GM12878 (cell line): ENCODE results near the gene LIN37. TPM values are rescaled to one million over a fixed set of nuclear protein-coding genes. Genes with fewer than 3 reads are reported as not detected.

Experiments
- ATAC-seq: fragments of 200-7000 bp; cut with Tn5 transposase; 3 replicates; pipeline ENCODE4 v1.9.1; 2020; ENCODE audit warnings: mild to moderate bottlenecking, moderate library complexity
- BruUV-seq: library from RNA; stranded (reverse); fragments of 400-500 nt; replicated peaks from 2 replicates; lab custom pipeline; 2021; lab: Mats Ljungman, UMichigan
- CTCF ChIA-PET: fragments of 300-600 bp; sonication (Branson Sonifier 250); formaldehyde crosslinking; extraction: SDS; loops from one replicate; lab custom pipeline; 2021; ENCODE audit warnings: inconsistent platforms; lab: Yijun Ruan, JAX
- POLR2A ChIA-PET: fragments of 350-600 bp; formaldehyde crosslinking; extraction: SDS; loops from one replicate; lab custom pipeline; 2021; ENCODE audit warnings: inconsistent platforms; lab: Charles Lee
- RAD21 ChIA-PET: fragments of 300-600 bp; sonication (Branson Sonifier 250); formaldehyde crosslinking; loops from one replicate; lab custom pipeline; 2023; ENCODE audit warnings: antibody characterized with exemption; ENCODE audit not compliant: unreplicated experiment; lab: Charles Lee
- SMC1A ChIA-PET: fragments of 300-600 bp; sonication (Branson Sonifier 250); formaldehyde crosslinking; loops from one replicate; lab custom pipeline; 2023; ENCODE audit not compliant: unreplicated experiment, uncharacterized antibody; lab: Charles Lee
- DNase-seq: peaks from one replicate; pipeline ENCODE4 v3.0.0-alpha.2; 2011; ENCODE audit warnings: low read depth, low spot score
- FAIRE-seq: peaks from 3 replicates; lab custom pipeline; 2011; peaks lifted over from hg19 to GRCh38; lab: Jason Lieb, UNC
- H2AFZ ChIP-seq: 2 replicates; pipeline ENCODE4 v1.6.0; 2011; ENCODE audit warnings: low read depth, low read length, control low read depth; ENCODE audit not compliant: control insufficient read depth
- H3K27ac ChIP-seq: 2 replicates; pipeline ENCODE4 v1.5.1; 2011; ENCODE audit warnings: control low read depth; ENCODE audit not compliant: control insufficient read depth, insufficient read depth
- H3K27me3 ChIP-seq, 2 experiments: replicated peaks in 1 of 2; 2 replicates each; pipeline versions ENCODE4 v1.6.0 to v1.6.1; 2011; ENCODE audit warnings: low read length in 1 of 2; ENCODE audit not compliant: control insufficient read depth in 2 of 2, insufficient read depth in 2 of 2
- H3K36me3 ChIP-seq, 2 experiments: 2 replicates each; pipeline ENCODE4 v1.5.1; 2011; ENCODE audit warnings: low read length in 1 of 2; ENCODE audit not compliant: control insufficient read depth in 2 of 2, insufficient read depth in 2 of 2
- H3K4me1 ChIP-seq: 2 replicates; pipeline ENCODE4 v1.6.1; 2011; ENCODE audit warnings: mild to moderate bottlenecking, low read length, moderate library complexity, mixed read lengths; ENCODE audit not compliant: control insufficient read depth, insufficient read depth
- H3K4me2 ChIP-seq: 2 replicates; pipeline ENCODE4 v1.6.0; 2011; ENCODE audit warnings: control low read depth; ENCODE audit not compliant: control insufficient read depth, insufficient read depth
- H3K4me3 ChIP-seq: fragments of 200-600 bp; sonication (generic); 2 replicates; pipeline ENCODE4 v1.5.1; 2016
- H3K79me2 ChIP-seq: 2 replicates; pipeline ENCODE4 v1.6.0; 2011; ENCODE audit warnings: low read length; ENCODE audit not compliant: control insufficient read depth, insufficient read depth
- H3K9ac ChIP-seq: 2 replicates; pipeline ENCODE4 v1.8.0; 2011; ENCODE audit warnings: low read length, control low read depth, mixed read lengths; ENCODE audit not compliant: control insufficient read depth, insufficient read depth
- H3K9me3 ChIP-seq: replicated peaks from 3 replicates; pipeline ENCODE4 v1.5.1; 2011; ENCODE audit warnings: mild to moderate bottlenecking, low read length; ENCODE audit not compliant: control insufficient read depth, insufficient read depth
- H4K20me1 ChIP-seq: 2 replicates; pipeline ENCODE4 v1.6.0; 2011; ENCODE audit not compliant: control insufficient read depth, insufficient read depth
- ASH2L ChIP-seq: fragments of 300-600, 200-600 bp; sonication (generic); IDR thresholded peaks from 2 replicates; pipeline ENCODE4 v1.6.1; 2017; ENCODE audit warnings: low read depth, mild to moderate bottlenecking, borderline replicate concordance
- ATF7 ChIP-seq: fragments of 450-650 bp; IDR thresholded peaks from 2 replicates; pipeline ENCODE4 v1.6.1; 2016; ENCODE audit warnings: low read depth, mild to moderate bottlenecking
- BHLHE40 ChIP-seq, 2 experiments: fragments of 450-650 bp in 1 of 2; IDR thresholded peaks; 2 replicates each; pipeline ENCODE4 v1.6.1; 2011 to 2017; ENCODE audit warnings: low read depth in 2 of 2, borderline replicate concordance in 1 of 2, improper control_type of control experiment in 1 of 2, low read length in 1 of 2, mild to moderate bottlenecking in 1 of 2
- CHD2 ChIP-seq: IDR thresholded peaks from 2 replicates; pipeline ENCODE4 v1.6.1; 2011; ENCODE audit warnings: low read depth, low read length, improper control_type of control experiment, borderline replicate concordance
- CREM ChIP-seq: IDR thresholded peaks from 2 replicates; pipeline ENCODE4 v1.6.1; 2014; ENCODE audit warnings: antibody characterized with exemption, low read depth
- GATAD2B ChIP-seq: fragments of 450-650 bp; conservative IDR thresholded peaks from 2 replicates; pipeline ENCODE4 v1.6.1; 2017; ENCODE audit warnings: low read depth, mild to moderate bottlenecking, moderate library complexity
- KAT2A ChIP-seq: conservative IDR thresholded peaks from 2 replicates; pipeline ENCODE4 v1.6.1; 2011; ENCODE audit warnings: low read depth, low read length; ENCODE audit not compliant: control insufficient read depth
- KLF5 ChIP-seq: fragments of 450-650 bp; IDR thresholded peaks from 2 replicates; pipeline ENCODE4 v1.6.1; 2014; ENCODE audit warnings: mild to moderate bottlenecking; ENCODE audit not compliant: partially characterized antibody
- NBN ChIP-seq: fragments of 450-650 bp; IDR thresholded peaks from 2 replicates; pipeline ENCODE4 v1.6.1; 2016
- RCOR1 ChIP-seq: conservative IDR thresholded peaks from 2 replicates; pipeline ENCODE4 v1.6.1; 2012; ENCODE audit warnings: low read depth, low read length, improper control_type of control experiment
- RUNX3 ChIP-seq: IDR thresholded peaks from 2 replicates; pipeline ENCODE4 v1.6.1; 2012; ENCODE audit warnings: low read length, inconsistent platforms
- STAT1 ChIP-seq: fragments of 450-650 bp; conservative IDR thresholded peaks from 2 replicates; pipeline ENCODE4 v1.6.1; 2014; ENCODE audit warnings: antibody characterized with exemption, mild to moderate bottlenecking
- TCF3 ChIP-seq: IDR thresholded peaks from 2 replicates; pipeline ENCODE4 v1.6.1; 2012; ENCODE audit warnings: low read depth, mild to moderate bottlenecking, low read length, borderline replicate concordance; ENCODE audit not compliant: insufficient read depth
- WGBS: methylation state at CpG from one replicate; pipeline ENCODE4 v1.1.6; 2016; ENCODE audit warnings: low lambda C conversion rate; ENCODE audit not compliant: insufficient replicate concordance, insufficient coverage; ENCODE audit errors: missing lambda C conversion rate; 5-methylcytosine and 5-hydroxymethylcytosine counted together
- in situ Hi-C: fragments of 300-500 bp; cut with MboI; formaldehyde crosslinking; loops from 9 replicates; pipeline ENCODE4 v1.14.3; 2018; ENCODE audit warnings: mixed read lengths
- intact Hi-C: fragments of 100-400 bp; cut with micrococcal nuclease; formaldehyde crosslinking; loops from one replicate; pipeline ENCODE4 v1.14.2; 2022; ENCODE audit not compliant: unreplicated experiment
- polyA plus RNA-seq, 11 experiments: library from polyadenylated mRNA; depleted of rRNA in 4 of 11; unstranded in 6 of 11; stranded (reverse) in 5 of 11; fragments of >200 nt; fragmentation: Nextera tagmentation in 4 of 11; fragmentation: Illumina TruSeq in 1 of 11; extraction: Ambion mirVana in 4 of 11; extraction: Trizol in 1 of 11; gene quantifications; 1 replicate in 1 of 11; 2 replicates in 10 of 11; pipeline versions ENCODE4 v1.2.1 to v1.2.3, GENCODE V29; 2011 to 2016; ENCODE audit warnings: inconsistent platforms in 2 of 11, missing spikeins in 2 of 11, low read depth in 1 of 11
- total RNA-seq, 4 experiments: library from RNA; depleted of rRNA in 3 of 4; stranded (reverse); fragments of >200 nt in 3 of 4; fragmentation: Illumina TruSeq in 1 of 4; extraction: Trizol in 1 of 4; gene quantifications; 2 replicates each; pipeline versions ENCODE4 v1.2.1 to v1.2.3, GENCODE V29; 2013 to 2021
- TF ChIP-seq, protein P1 (sequence below): IDR thresholded peaks from 2 replicates; pipeline ENCODE4 v1.6.1; 2011; ENCODE audit warnings: mild to moderate bottlenecking, low read depth, low read length, moderate library complexity; ENCODE audit not compliant: insufficient replicate concordance
- TF ChIP-seq, protein P2 (sequence below): fragments of 450-650 bp; IDR thresholded peaks from 2 replicates; pipeline ENCODE4 v1.6.1; 2017; ENCODE audit warnings: borderline replicate concordance
- TF ChIP-seq, protein P3 (sequence below): fragments of 450-650 bp; IDR thresholded peaks from 2 replicates; pipeline ENCODE4 v1.6.1; 2016; ENCODE audit warnings: mild to moderate bottlenecking, moderate library complexity, borderline replicate concordance

LIN37 gene
- total and polyA plus RNA-seq, 10 of the 15 experiments (the other 5 are each of a cell fraction or from before 2014, with no cell fraction given): 0.69 to 11.9 (median 7.6) TPM

DNA sequence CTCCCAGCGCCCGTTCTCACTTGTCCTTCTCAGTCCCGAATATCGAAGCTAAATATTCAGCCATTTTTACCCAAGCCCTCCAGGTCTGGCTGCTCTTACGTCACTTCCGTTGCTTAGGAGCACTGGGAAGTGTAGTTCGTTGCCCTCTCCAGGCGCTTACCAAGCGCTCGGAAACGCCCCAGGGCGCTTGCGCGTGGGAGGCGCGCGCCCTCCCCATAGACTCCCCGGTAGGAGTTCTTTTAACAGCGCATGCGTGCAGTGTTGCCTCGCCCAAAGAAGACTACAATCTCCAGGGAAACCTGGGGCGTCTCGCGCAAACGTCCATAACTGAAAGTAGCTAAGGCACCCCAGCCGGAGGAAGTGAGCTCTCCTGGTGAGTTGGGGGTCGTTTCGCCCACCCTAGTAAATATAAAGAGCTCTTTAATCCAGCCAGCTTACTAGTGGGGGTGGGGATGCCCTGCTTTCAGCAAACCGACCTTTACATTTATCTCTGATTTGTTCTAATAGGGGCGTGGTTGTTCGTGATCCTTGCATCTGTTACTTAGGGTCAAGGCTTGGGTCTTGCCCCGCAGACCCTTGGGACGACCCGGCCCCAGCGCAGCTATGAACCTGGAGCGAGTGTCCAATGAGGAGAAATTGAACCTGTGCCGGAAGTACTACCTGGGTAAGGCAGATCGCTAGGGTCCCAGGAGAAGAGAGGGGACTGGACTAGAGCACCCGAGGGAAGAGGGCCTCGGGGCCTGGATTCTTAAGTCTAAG is 2.9 kb upstream of the LIN37 start, which contains the start of the genes PSENEN and U2AF1L4:
Gene PSENEN, plus strand, starts transcription at position 324 of the 759 bp plus-strand sequence. Its CDS starts 280 bp downstream, at position 604.
Gene U2AF1L4, minus strand, starts transcription at position 91 of the 759 bp plus-strand sequence. Its CDS starts 27 bp downstream, at position 64.
- in situ Hi-C loops: no loop called here
- Histone ChIP-seq H3K27ac (peak within 1 kb of the TSS; percentile 80), H3K36me3 (0 out of 4 replicates have a peak, but pooled peaks cover 0 to 4% of the 10 kb centered on the region in 2 experiments), H3K4me1 (peaks cover 35% of the 10 kb centered on the region), H2AFZ (peak within 1 kb of the TSS; percentile 61), H3K9me3 (no peaks in the 10 kb centered on the region), H3K4me2 (peak within 1 kb of the TSS; percentile 94), H3K79me2 (peaks cover 29% of the 10 kb centered on the region), H3K27me3 (no peaks in the 10 kb centered on the region), H3K9ac (peak within 1 kb of the TSS; percentile 84), H4K20me1 (no peaks in the 10 kb centered on the region), H3K4me3 (peak within 1 kb of the TSS; percentile 92)
- under 1% methylated on average over 40 of the region's 40 CpGs for WGBS
- ChIA-PET POLR2A (interaction anchor here (0.6 to 7.1 kb wide), 11 partner anchors 8 to 311 kb away, joined by 3 to 91 read pairs (median 6); partner anchors contain the start of genes HSPB6 and PROSER3), RAD21 (interaction anchor here (0.9 to 2.3 kb wide), 6 partner anchors 12 to 186 kb away, joined by 3 to 9 read pairs (median 6); partner anchors contain the start of genes COX6B1 and HSPB6), CTCF (interaction anchor here (0.6 to 4.3 kb wide), 8 partner anchors 31 to 316 kb away, joined by 3 to 18 read pairs (median 6); no protein-coding TSS in a partner anchor), SMC1A (interaction anchor here (0.6 to 2.0 kb wide), 6 partner anchors 27 to 361 kb away, joined by 3 to 14 read pairs (median 3); no protein-coding TSS in a partner anchor)
- ATAC-seq: peak; percentile 54
- TSS peak; percentile 49 for BruUV-seq
- DNase-seq: peak; percentile 97
- FAIRE-seq: peak; percentile 92
- intact Hi-C loops: loop anchor here (1.0 to 2.0 kb wide), 2 partner anchors 13 to 28 kb away; partner anchors contain the start of gene PROSER3
- TF ChIP-seq, protein P1, sequence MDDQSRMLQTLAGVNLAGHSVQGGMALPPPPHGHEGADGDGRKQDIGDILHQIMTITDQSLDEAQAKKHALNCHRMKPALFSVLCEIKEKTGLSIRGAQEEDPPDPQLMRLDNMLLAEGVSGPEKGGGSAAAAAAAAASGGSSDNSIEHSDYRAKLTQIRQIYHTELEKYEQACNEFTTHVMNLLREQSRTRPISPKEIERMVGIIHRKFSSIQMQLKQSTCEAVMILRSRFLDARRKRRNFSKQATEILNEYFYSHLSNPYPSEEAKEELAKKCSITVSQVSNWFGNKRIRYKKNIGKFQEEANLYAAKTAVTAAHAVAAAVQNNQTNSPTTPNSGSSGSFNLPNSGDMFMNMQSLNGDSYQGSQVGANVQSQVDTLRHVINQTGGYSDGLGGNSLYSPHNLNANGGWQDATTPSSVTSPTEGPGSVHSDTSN: no peak
- no peak; the same call in 1 of the 2 replicates for TF ChIP-seq NBN
- TF ChIP-seq, protein P2, sequence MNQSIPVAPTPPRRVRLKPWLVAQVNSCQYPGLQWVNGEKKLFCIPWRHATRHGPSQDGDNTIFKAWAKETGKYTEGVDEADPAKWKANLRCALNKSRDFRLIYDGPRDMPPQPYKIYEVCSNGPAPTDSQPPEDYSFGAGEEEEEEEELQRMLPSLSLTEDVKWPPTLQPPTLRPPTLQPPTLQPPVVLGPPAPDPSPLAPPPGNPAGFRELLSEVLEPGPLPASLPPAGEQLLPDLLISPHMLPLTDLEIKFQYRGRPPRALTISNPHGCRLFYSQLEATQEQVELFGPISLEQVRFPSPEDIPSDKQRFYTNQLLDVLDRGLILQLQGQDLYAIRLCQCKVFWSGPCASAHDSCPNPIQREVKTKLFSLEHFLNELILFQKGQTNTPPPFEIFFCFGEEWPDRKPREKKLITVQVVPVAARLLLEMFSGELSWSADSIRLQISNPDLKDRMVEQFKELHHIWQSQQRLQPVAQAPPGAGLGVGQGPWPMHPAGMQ: no peak
- no peak for TF ChIP-seq BHLHE40 (IDR thresholded peaks at IDR 0.05; ENCODE audit: borderline replicate concordance in 1 of 2, low read depth in 2 of 2, low read length in 1 of 2)
- no peak for TF ChIP-seq RUNX3
- TF ChIP-seq, protein P3, sequence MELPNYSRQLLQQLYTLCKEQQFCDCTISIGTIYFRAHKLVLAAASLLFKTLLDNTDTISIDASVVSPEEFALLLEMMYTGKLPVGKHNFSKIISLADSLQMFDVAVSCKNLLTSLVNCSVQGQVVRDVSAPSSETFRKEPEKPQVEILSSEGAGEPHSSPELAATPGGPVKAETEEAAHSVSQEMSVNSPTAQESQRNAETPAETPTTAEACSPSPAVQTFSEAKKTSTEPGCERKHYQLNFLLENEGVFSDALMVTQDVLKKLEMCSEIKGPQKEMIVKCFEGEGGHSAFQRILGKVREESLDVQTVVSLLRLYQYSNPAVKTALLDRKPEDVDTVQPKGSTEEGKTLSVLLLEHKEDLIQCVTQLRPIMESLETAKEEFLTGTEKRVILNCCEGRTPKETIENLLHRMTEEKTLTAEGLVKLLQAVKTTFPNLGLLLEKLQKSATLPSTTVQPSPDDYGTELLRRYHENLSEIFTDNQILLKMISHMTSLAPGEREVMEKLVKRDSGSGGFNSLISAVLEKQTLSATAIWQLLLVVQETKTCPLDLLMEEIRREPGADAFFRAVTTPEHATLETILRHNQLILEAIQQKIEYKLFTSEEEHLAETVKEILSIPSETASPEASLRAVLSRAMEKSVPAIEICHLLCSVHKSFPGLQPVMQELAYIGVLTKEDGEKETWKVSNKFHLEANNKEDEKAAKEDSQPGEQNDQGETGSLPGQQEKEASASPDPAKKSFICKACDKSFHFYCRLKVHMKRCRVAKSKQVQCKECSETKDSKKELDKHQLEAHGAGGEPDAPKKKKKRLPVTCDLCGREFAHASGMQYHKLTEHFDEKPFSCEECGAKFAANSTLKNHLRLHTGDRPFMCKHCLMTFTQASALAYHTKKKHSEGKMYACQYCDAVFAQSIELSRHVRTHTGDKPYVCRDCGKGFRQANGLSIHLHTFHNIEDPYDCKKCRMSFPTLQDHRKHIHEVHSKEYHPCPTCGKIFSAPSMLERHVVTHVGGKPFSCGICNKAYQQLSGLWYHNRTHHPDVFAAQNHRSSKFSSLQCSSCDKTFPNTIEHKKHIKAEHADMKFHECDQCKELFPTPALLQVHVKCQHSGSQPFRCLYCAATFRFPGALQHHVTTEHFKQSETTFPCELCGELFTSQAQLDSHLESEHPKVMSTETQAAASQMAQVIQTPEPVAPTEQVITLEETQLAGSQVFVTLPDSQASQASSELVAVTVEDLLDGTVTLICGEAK: peak; percentile 91
- no peak for TF ChIP-seq KLF5
- peak; percentile 56; the same call in 1 of the 2 replicates for TF ChIP-seq STAT1
- TF ChIP-seq CHD2: peak; percentile 71; the same call in 1 of the 2 replicates
- peak; percentile 88 for TF ChIP-seq ATF7
- no peak for TF ChIP-seq ASH2L
- TF ChIP-seq KAT2A: no peak
- TF ChIP-seq TCF3: no peak
- peak; percentile 97 for TF ChIP-seq CREM
- no peak for TF ChIP-seq GATAD2B
- no peak for TF ChIP-seq RCOR1
